Measurements from ENCODE around the gene CYTH1. TPM values are rescaled to one million over a fixed set of nuclear protein-coding genes. Genes with fewer than 3 reads are reported as not detected.
A peak's percentile ranks its signal among the peaks of the same experiment; 100 is the strongest.

CYTH1 gene
- total RNA-seq, 1 experiment from 2014 or later, result 20.0 TPM

- ATAC-seq (no peak), DNase-seq (ENCODE audit: low spot score) (no peak)
- no peak for TF ChIP-seq CREB1 (CRISPR knock-in tag; IDR thresholded peaks at IDR 0.05)
- TF ChIP-seq TEAD4 (CRISPR knock-in tag; IDR thresholded peaks at IDR 0.05), result no peak
- TF ChIP-seq CREM (CRISPR knock-in tag; IDR thresholded peaks at IDR 0.05), result no peak
- TF ChIP-seq JAZF1 (CRISPR knock-in tag; IDR thresholded peaks at IDR 0.05), result no peak
- no peak for TF ChIP-seq IRF2 (CRISPR knock-in tag; IDR thresholded peaks at IDR 0.05; ENCODE audit: borderline replicate concordance, low read depth)
- Mint-ChIP-seq H3K9me3 (no peaks in the 10 kb centered on the region), H3K27me3 (ENCODE audit: low read depth) (no peaks in the 10 kb centered on the region), H3K4me1 (peaks cover 10% of the 10 kb centered on the region), H3K27ac (peak overlapping the region; percentile 74; the same call in 1 of the 2 replicates), H3K4me3 (no peak overlapping the region), H3K36me3 (peaks cover 33% of the 10 kb centered on the region)
- POLR2A ChIA-PET, result no interaction called here
- CTCF ChIA-PET, result no interaction called here
Observed at GRCh38 chr17:78790552-78790951, 8.5 kb upstream of the CYTH1 start.

DNA sequence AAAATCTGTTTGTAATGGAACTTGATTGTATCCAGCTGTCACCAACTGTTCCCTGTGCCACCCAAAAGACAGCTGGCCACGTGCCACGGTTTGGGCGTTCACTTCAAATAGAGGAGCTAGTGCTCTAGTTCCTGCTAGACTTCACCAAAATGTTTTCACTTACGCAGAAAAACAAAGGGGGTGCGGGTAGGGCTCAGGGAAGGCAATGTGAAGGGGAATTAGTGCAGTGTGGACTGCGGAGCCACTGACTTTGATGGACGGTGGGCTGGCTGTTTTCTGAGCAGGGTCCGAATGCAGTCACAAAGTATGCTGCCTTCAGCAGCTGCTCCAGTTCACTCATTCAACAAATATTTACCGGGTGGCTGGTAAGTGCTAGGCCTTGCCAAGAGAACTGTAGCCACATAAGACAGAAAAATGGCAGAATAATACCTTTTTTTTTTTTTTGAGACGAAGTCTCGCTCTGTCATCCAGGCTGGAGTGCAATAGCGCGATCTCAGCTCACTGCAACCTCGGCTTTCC is 7.6 kb upstream of the CYTH1 start:
- ATAC-seq (no peak), DNase-seq (ENCODE audit: low spot score) (no peak)
- Mint-ChIP-seq H3K4me3 (no peak overlapping the region), H3K9me3 (no peaks in the 10 kb centered on the region), H3K36me3 (peaks cover 28% of the 10 kb centered on the region), H3K27me3 (ENCODE audit: low read depth) (no peaks in the 10 kb centered on the region), H3K27ac (peak overlapping the region; percentile 74), H3K4me1 (peaks cover 14% of the 10 kb centered on the region)
- CTCF ChIA-PET, result interaction anchor here (0.6 to 1.1 kb wide), 2 partner anchors 10 to 48 kb away, joined by 3 to 6 read pairs; no protein-coding TSS in a partner anchor
- TF ChIP-seq ZNF396 (CRISPR knock-in tag; IDR thresholded peaks at IDR 0.05; ENCODE audit: borderline replicate concordance), result no peak
- no peak for TF ChIP-seq STAT6 (CRISPR knock-in tag; conservative IDR thresholded peaks at IDR 0.05; ENCODE audit: low read depth)
- no peak for TF ChIP-seq FOXP1 (CRISPR knock-in tag; IDR thresholded peaks at IDR 0.05; ENCODE audit: borderline replicate concordance)
- POLR2A ChIA-PET, result interaction anchor here (0.6 to 0.7 kb wide), 2 partner anchors 18 to 67 kb away, joined by 3 to 4 read pairs; no protein-coding TSS in a partner anchor

DNA sequence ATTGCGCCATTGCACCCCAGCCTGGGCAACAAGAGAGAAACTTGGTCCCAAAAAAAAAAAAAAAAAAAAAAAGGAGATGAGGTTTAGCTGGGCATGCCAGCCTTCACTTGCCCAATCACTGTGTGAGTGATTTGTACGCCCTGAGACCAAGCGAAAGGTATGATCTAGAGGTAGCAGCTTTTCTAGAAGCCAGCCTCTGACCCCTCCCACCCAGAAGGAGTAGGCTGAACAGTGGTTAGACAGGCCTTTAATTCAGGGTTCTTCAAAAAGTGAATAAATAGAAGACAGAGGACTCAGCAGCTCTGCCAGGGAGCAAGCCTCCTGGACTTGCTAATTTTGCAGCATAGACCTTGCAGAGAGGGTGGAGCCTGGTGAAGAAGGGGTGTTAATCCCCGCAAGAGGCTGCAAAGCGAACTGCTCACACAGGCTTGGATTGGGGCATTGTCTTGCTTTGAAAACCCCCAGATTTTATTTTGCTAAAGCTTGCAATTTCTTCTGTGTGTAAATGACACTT is 7.1 kb upstream of the CYTH1 start:
- Mint-ChIP-seq H3K4me3 (no peak overlapping the region), H3K36me3 (peaks cover 24% of the 10 kb centered on the region), H3K9me3 (no peaks in the 10 kb centered on the region), H3K4me1 (peaks cover 14% of the 10 kb centered on the region), H3K27ac (peak overlapping the region; percentile 74; the same call in 1 of the 2 replicates), H3K27me3 (ENCODE audit: low read depth) (no peaks in the 10 kb centered on the region)
- ChIA-PET POLR2A (interaction anchor here (0.6 kb wide), 1 partner anchor 66 kb away, joined by 4 read pairs; no protein-coding TSS in a partner anchor), CTCF (interaction anchor here (0.6 to 1.1 kb wide), 2 partner anchors 10 to 47 kb away, joined by 3 to 6 read pairs; no protein-coding TSS in a partner anchor)
- TF ChIP-seq USF2 (CRISPR knock-in tag; IDR thresholded peaks at IDR 0.05) (no peak), CBFB (CRISPR knock-in tag; IDR thresholded peaks at IDR 0.05; ENCODE audit: low read depth) (no peak), FOXP1 (CRISPR knock-in tag; IDR thresholded peaks at IDR 0.05; ENCODE audit: borderline replicate concordance) (no peak), ETV6 (CRISPR knock-in tag; IDR thresholded peaks at IDR 0.05) (no peak)
- TF ChIP-seq, protein P1, sequence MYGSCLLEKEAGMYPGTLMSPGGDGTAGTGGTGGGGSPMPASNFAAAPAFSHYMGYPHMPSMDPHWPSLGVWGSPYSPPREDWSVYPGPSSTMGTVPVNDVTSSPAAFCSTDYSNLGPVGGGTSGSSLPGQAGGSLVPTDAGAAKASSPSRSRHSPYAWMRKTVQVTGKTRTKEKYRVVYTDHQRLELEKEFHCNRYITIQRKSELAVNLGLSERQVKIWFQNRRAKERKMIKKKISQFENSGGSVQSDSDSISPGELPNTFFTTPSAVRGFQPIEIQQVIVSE (CRISPR knock-in tag; IDR thresholded peaks at IDR 0.05; ENCODE audit: borderline replicate concordance), result no peak
- TF ChIP-seq, protein P2, sequence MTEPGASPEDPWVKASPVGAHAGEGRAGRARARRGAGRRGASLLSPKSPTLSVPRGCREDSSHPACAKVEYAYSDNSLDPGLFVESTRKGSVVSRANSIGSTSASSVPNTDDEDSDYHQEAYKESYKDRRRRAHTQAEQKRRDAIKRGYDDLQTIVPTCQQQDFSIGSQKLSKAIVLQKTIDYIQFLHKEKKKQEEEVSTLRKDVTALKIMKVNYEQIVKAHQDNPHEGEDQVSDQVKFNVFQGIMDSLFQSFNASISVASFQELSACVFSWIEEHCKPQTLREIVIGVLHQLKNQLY (CRISPR knock-in tag; IDR thresholded peaks at IDR 0.05), result no peak
- ATAC-seq (no peak), DNase-seq (ENCODE audit: low spot score) (no peak)

- no peaks in the 10 kb centered on the region for H3K27me3 Mint-ChIP-seq (ENCODE audit: low read depth)
- DNase-seq (ENCODE audit: low spot score) (no peak), ATAC-seq (no peak)
- no peak overlapping the region for H3K27ac Mint-ChIP-seq
- ChIA-PET CTCF (interaction anchor here (1.1 kb wide), 1 partner anchor 11 kb away, joined by 3 read pairs; no protein-coding TSS in a partner anchor), POLR2A (no interaction called here)
- no peak overlapping the region for H3K4me3 Mint-ChIP-seq
- H3K36me3 Mint-ChIP-seq, result peaks cover 17% of the 10 kb centered on the region
- no peaks in the 10 kb centered on the region for H3K9me3 Mint-ChIP-seq
- peaks cover 14% of the 10 kb centered on the region for H3K4me1 Mint-ChIP-seq
- TF ChIP-seq, protein P3, sequence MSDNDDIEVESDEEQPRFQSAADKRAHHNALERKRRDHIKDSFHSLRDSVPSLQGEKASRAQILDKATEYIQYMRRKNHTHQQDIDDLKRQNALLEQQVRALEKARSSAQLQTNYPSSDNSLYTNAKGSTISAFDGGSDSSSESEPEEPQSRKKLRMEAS (CRISPR knock-in tag; IDR thresholded peaks at IDR 0.05), result no peak
- TF ChIP-seq ZNF671 (CRISPR knock-in tag; IDR thresholded peaks at IDR 0.05) (no peak), ZNF121 (CRISPR knock-in tag; IDR thresholded peaks at IDR 0.05) (no peak), NR1H2 (CRISPR knock-in tag; IDR thresholded peaks at IDR 0.05) (no peak), ZNF423 (CRISPR knock-in tag; IDR thresholded peaks at IDR 0.05) (no peak), JUN (CRISPR knock-in tag; IDR thresholded peaks at IDR 0.05) (no peak), ESRRA (CRISPR knock-in tag; IDR thresholded peaks at IDR 0.05; ENCODE audit: borderline replicate concordance) (no peak)
- TF ChIP-seq, protein P4, sequence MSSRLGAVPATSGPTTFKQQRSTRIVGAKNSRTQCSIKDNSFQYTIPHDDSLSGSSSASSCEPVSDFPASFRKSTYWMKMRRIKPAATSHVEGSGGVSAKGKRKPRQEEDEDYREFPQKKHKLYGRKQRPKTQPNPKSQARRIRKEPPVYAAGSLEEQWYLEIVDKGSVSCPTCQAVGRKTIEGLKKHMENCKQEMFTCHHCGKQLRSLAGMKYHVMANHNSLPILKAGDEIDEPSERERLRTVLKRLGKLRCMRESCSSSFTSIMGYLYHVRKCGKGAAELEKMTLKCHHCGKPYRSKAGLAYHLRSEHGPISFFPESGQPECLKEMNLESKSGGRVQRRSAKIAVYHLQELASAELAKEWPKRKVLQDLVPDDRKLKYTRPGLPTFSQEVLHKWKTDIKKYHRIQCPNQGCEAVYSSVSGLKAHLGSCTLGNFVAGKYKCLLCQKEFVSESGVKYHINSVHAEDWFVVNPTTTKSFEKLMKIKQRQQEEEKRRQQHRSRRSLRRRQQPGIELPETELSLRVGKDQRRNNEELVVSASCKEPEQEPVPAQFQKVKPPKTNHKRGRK (CRISPR knock-in tag; IDR thresholded peaks at IDR 0.05; ENCODE audit: borderline replicate concordance), result no peak
- TF ChIP-seq, protein P5, sequence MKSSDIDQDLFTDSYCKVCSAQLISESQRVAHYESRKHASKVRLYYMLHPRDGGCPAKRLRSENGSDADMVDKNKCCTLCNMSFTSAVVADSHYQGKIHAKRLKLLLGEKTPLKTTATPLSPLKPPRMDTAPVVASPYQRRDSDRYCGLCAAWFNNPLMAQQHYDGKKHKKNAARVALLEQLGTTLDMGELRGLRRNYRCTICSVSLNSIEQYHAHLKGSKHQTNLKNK (CRISPR knock-in tag; IDR thresholded peaks at IDR 0.05), result no peak
Observed at GRCh38 chr17:78788451-78788850, 6.4 kb upstream of the CYTH1 start.

All from WTC11 (cell line).